ENCODE data around the gene SLC7A1. TPM values are rescaled to one million over a fixed set of nuclear protein-coding genes. Genes with fewer than 3 reads are reported as not detected.

Gene SLC7A1
- total and polyA plus RNA-seq, 10 donors, result 2.2 to 53.8 (median 20.6) TPM

DNA sequence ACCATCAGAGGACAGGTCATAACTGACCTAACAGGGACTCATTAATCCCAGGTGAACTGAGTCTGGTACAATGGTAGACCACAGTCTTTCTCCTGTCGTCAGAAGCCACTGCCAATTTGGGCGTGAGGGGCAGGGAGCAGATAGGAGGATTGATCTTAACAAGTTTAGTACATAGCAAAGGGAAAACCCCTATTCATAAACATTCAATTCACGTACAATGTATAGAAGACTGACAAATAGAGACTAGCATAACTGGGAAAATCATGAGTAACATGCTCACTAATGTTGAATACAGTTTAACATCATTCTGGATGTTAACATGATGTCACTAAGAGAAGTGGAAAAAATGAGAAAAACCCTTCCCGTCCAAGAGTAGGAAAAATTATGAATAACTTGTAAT, 54.1 kb downstream of the SLC7A1 start:
- Histone ChIP-seq H3K27ac (no peak overlapping the region), H3K36me3 (peaks cover 0 to 34% (median 0%) of the 10 kb centered on the region in 6 donors), H3K4me3 (no peak overlapping the region), H3K27me3 (replicated peaks in 1 of 7) (no peaks in the 10 kb centered on the region), H3K4me1 (peaks cover 0 to 19% (median under 1%) of the 10 kb centered on the region in 6 donors), H3K9me3 (no peaks in the 10 kb centered on the region)
- intact Hi-C loops (cut with DNase I; ENCODE audit: low total_unique reads), result no loop called here
- no peak for TF ChIP-seq POLR2A (IDR thresholded peaks at IDR 0.05)
- TF ChIP-seq, protein P1, sequence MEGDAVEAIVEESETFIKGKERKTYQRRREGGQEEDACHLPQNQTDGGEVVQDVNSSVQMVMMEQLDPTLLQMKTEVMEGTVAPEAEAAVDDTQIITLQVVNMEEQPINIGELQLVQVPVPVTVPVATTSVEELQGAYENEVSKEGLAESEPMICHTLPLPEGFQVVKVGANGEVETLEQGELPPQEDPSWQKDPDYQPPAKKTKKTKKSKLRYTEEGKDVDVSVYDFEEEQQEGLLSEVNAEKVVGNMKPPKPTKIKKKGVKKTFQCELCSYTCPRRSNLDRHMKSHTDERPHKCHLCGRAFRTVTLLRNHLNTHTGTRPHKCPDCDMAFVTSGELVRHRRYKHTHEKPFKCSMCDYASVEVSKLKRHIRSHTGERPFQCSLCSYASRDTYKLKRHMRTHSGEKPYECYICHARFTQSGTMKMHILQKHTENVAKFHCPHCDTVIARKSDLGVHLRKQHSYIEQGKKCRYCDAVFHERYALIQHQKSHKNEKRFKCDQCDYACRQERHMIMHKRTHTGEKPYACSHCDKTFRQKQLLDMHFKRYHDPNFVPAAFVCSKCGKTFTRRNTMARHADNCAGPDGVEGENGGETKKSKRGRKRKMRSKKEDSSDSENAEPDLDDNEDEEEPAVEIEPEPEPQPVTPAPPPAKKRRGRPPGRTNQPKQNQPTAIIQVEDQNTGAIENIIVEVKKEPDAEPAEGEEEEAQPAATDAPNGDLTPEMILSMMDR (IDR thresholded peaks at IDR 0.05 in 8 of 11, conservative IDR thresholded peaks at IDR 0.05 in 3 of 11), result no peak
- no peak for TF ChIP-seq POLR2AphosphoS5 (IDR thresholded peaks at IDR 0.05)
- WGBS, 5 donors, result 79 to 89% (median 88%) methylated on average over 4 of the region's 4 CpGs
- DNase-seq, result no peak

DNA sequence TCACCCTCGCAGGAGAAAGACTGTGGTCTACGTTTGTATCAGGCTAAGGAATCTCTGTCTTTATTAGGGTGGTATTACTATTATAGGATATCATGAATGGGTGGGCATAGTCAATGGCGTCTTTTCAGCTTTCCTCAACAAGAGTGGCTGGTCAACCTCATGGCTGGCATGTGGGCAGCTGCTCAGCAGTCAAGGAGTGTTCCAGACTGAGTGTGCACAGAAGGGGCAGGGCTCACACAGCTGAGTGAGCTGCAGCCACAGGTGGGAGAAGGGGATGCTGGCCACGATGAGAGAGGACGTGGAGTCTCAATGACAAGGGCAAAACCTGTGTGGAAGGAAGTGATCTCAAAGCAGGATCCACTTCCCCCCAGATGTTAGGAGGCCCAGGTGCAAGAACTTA, 54.7 kb downstream of the SLC7A1 start:
- H3K27ac ChIP-seq, result no peak overlapping the region
- no peak for DNase-seq
- H3K4me3 ChIP-seq, result no peak overlapping the region
- TF ChIP-seq POLR2AphosphoS5 (IDR thresholded peaks at IDR 0.05) (no peak), POLR2A (IDR thresholded peaks at IDR 0.05) (no peak)
- TF ChIP-seq, protein P1 (IDR thresholded peaks at IDR 0.05 in 8 of 11, conservative IDR thresholded peaks at IDR 0.05 in 3 of 11), result no peak
- H3K27me3 ChIP-seq (replicated peaks in 1 of 7), result no peaks in the 10 kb centered on the region
- H3K9me3 ChIP-seq, result no peaks in the 10 kb centered on the region
- intact Hi-C loops (cut with DNase I; ENCODE audit: low total_unique reads), result no loop called here
- 70 to 76% (median 73%) methylated on average over 5 of the region's 5 CpGs for WGBS, 5 donors
- H3K4me1 ChIP-seq, result peaks cover 0 to 15% (median 0%) of the 10 kb centered on the region in 6 donors
- H3K36me3 ChIP-seq, result peaks cover 0 to 37% (median 2%) of the 10 kb centered on the region in 6 donors

DNA sequence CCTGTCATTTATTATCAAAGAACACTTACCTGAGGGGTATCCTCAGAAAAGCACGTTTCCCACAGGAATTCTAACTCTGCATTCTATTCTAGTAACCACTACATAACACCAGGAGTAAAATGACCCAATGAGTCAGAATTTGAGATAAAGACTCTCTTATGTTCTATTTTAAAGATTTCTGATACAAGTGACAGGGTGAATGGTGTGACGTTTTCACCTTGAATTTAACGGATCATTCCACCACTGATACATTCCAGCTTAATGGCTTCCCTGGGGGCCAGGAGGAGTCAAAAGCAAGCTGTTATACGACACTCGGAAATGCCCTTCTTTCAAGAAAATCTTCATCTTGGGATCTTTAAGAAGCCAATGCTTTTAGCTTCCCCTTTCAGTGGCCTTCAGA, 55.2 kb downstream of the SLC7A1 start:
- DNase-seq, result no peak
- intact Hi-C loops (cut with DNase I; ENCODE audit: low total_unique reads), result no loop called here
- 77 to 96% (median 95%) methylated on average over 5 of the region's 5 CpGs for WGBS, 5 donors
- no peak overlapping the region for H3K27ac ChIP-seq
- H3K27me3 ChIP-seq (replicated peaks in 1 of 7), result no peaks in the 10 kb centered on the region
- H3K4me1 ChIP-seq, result peaks cover 0 to 12% (median 0%) of the 10 kb centered on the region in 6 donors
- no peak overlapping the region for H3K4me3 ChIP-seq
- TF ChIP-seq POLR2AphosphoS5 (IDR thresholded peaks at IDR 0.05) (no peak), POLR2A (IDR thresholded peaks at IDR 0.05) (no peak)
- TF ChIP-seq, protein P1 (IDR thresholded peaks at IDR 0.05 in 8 of 11, conservative IDR thresholded peaks at IDR 0.05 in 3 of 11), result no peak
- no peaks in the 10 kb centered on the region for H3K9me3 ChIP-seq
- H3K36me3 ChIP-seq, result peaks cover 0 to 37% (median 3%) of the 10 kb centered on the region in 6 donors

DNA sequence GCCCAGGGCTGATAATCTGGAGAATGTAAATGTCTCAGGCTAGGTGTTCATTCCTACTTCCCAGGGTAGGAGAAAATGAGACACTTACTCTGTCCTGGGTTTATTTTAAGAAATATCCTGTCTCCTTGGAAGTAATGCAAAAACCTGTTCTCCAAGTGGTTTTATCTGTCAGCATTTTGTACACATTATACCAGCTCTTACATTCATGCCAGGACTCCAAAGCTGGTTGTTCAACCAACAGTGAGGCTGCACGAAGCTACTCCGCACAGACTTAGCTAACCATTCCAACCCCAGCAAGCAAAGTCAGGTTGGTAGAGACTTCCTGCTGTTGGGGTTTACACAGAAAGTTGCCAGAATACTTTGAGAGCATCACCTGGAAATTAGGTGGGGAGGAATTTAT, 55.6 kb downstream of the SLC7A1 start:
- intact Hi-C loops (cut with DNase I; ENCODE audit: low total_unique reads), result no loop called here
- Histone ChIP-seq H3K4me3 (no peak overlapping the region), H3K9me3 (no peaks in the 10 kb centered on the region), H3K27me3 (replicated peaks in 1 of 7) (no peaks in the 10 kb centered on the region), H3K27ac (no peak overlapping the region), H3K4me1 (peaks cover 0 to 12% (median 0%) of the 10 kb centered on the region in 6 donors), H3K36me3 (peaks cover 0 to 38% (median 3%) of the 10 kb centered on the region in 6 donors)
- WGBS, 5 donors, result 90 to 98% (median 96%) methylated on average over 2 of the region's 2 CpGs
- DNase-seq, result no peak
- TF ChIP-seq POLR2A (IDR thresholded peaks at IDR 0.05) (no peak), POLR2AphosphoS5 (IDR thresholded peaks at IDR 0.05) (no peak)
- TF ChIP-seq, protein P1 (IDR thresholded peaks at IDR 0.05 in 8 of 11, conservative IDR thresholded peaks at IDR 0.05 in 3 of 11), result no peak

Data from spleen (tissue), 11 donors.